ENCODE data around the gene SHROOM3.

The SHROOM3 gene

GRCh38 chr4:76716658-76717057 is 281.6 kb downstream of the SHROOM3 start:
- no peak for ATAC-seq
- TF ChIP-seq TCF4 (CRISPR knock-in tag; IDR thresholded peaks at IDR 0.05; ENCODE audit: borderline replicate concordance) (no peak), ZC3H10 (CRISPR knock-in tag; IDR thresholded peaks at IDR 0.05) (no peak), ISL1 (CRISPR knock-in tag; IDR thresholded peaks at IDR 0.05) (no peak), PATZ1 (CRISPR knock-in tag; IDR thresholded peaks at IDR 0.05; ENCODE audit: borderline replicate concordance) (no peak), ZFP30 (CRISPR knock-in tag; IDR thresholded peaks at IDR 0.05) (no peak), OSR1 (CRISPR knock-in tag; IDR thresholded peaks at IDR 0.05) (no peak), TSHZ2 (CRISPR knock-in tag; IDR thresholded peaks at IDR 0.05) (no peak), CREB5 (CRISPR knock-in tag; IDR thresholded peaks at IDR 0.05; ENCODE audit: low read depth) (no peak), CSDC2 (CRISPR knock-in tag; IDR thresholded peaks at IDR 0.05) (no peak), ZNF8 (CRISPR knock-in tag; IDR thresholded peaks at IDR 0.05) (no peak), POU6F1 (CRISPR knock-in tag; IDR thresholded peaks at IDR 0.05; ENCODE audit: borderline replicate concordance, low read depth) (no peak), ZNF70 (CRISPR knock-in tag; IDR thresholded peaks at IDR 0.05) (no peak), ESRRG (CRISPR knock-in tag; IDR thresholded peaks at IDR 0.05) (no peak), RARB (CRISPR knock-in tag; IDR thresholded peaks at IDR 0.05) (no peak), ZNF565 (CRISPR knock-in tag; conservative IDR thresholded peaks at IDR 0.05; ENCODE audit: low read depth) (no peak), GLIS3 (CRISPR knock-in tag; IDR thresholded peaks at IDR 0.05) (no peak), PPARA (CRISPR knock-in tag; IDR thresholded peaks at IDR 0.05; ENCODE audit: borderline replicate concordance) (no peak), ARNTL (CRISPR knock-in tag; IDR thresholded peaks at IDR 0.05; ENCODE audit: borderline replicate concordance, low read depth) (no peak), TOX (CRISPR knock-in tag; IDR thresholded peaks at IDR 0.05; ENCODE audit: borderline replicate concordance) (no peak)

- no peak for ATAC-seq
- no peak for TF ChIP-seq TOX (CRISPR knock-in tag; IDR thresholded peaks at IDR 0.05; ENCODE audit: borderline replicate concordance)
- no peak for TF ChIP-seq ISL1 (CRISPR knock-in tag; IDR thresholded peaks at IDR 0.05)
- no peak for TF ChIP-seq ZNF565 (CRISPR knock-in tag; conservative IDR thresholded peaks at IDR 0.05; ENCODE audit: low read depth)
- TF ChIP-seq RARB (CRISPR knock-in tag; IDR thresholded peaks at IDR 0.05): no peak
- no peak for TF ChIP-seq ZNF8 (CRISPR knock-in tag; IDR thresholded peaks at IDR 0.05)
- no peak for TF ChIP-seq OSR1 (CRISPR knock-in tag; IDR thresholded peaks at IDR 0.05)
- no peak for TF ChIP-seq SNAI2 (CRISPR knock-in tag; IDR thresholded peaks at IDR 0.05)
- TF ChIP-seq CSRNP3 (CRISPR knock-in tag; IDR thresholded peaks at IDR 0.05): no peak
- no peak for TF ChIP-seq ARNTL (CRISPR knock-in tag; IDR thresholded peaks at IDR 0.05; ENCODE audit: borderline replicate concordance, low read depth)
- no peak for TF ChIP-seq ESRRG (CRISPR knock-in tag; IDR thresholded peaks at IDR 0.05)
- no peak for TF ChIP-seq CREB5 (CRISPR knock-in tag; IDR thresholded peaks at IDR 0.05; ENCODE audit: low read depth)
- TF ChIP-seq ZFP30 (CRISPR knock-in tag; IDR thresholded peaks at IDR 0.05): no peak
Observed at GRCh38 chr4:76717431-76717830, 282.4 kb downstream of the SHROOM3 start.
